Panc1 (cell line): ENCODE measurements around the gene GNAT2. TPM values are rescaled to one million over a fixed set of nuclear protein-coding genes. Genes with fewer than 3 reads are reported as not detected.

ENCODE experiments used
- ATAC-seq: fragments of 200-7000 bp; cut with Tn5 transposase; 2 replicates; pipeline ENCODE4 v1.9.1; 2020; ENCODE audit warnings: mild to moderate bottlenecking, moderate library complexity
- BruUV-seq: library from RNA; stranded (reverse); fragments of 400-500 nt; replicated peaks from 2 replicates; lab custom pipeline; 2021; lab: Mats Ljungman, UMichigan
- CTCF ChIA-PET: fragments of 300-600 bp; sonication (Branson Sonifier 250); formaldehyde crosslinking; loops from one replicate; lab custom pipeline; 2022; ENCODE audit warnings: antibody characterized with exemption; lab: Charles Lee
- POLR2A ChIA-PET: fragments of 300-600 bp; sonication (Branson Sonifier 250); formaldehyde crosslinking; loops from one replicate; lab custom pipeline; 2022; ENCODE audit warnings: antibody characterized with exemption; lab: Charles Lee
- DNase-seq: peaks from one replicate; pipeline ENCODE4 v3.0.0-alpha.2; 2010; ENCODE audit warnings: low read depth, low spot score
- H3K27ac ChIP-seq: 2 replicates; pipeline ENCODE4 v1.5.1; 2011; ENCODE audit warnings: mild to moderate bottlenecking, low read length, inconsistent platforms
- H3K27me3 ChIP-seq: fragments of 200-500 bp; sonication (Bioruptor generic); 2 replicates; pipeline ENCODE4 v1.6.0; 2014; ENCODE audit warnings: low read length, inconsistent platforms; ENCODE audit not compliant: control insufficient read depth, insufficient read depth
- H3K36me3 ChIP-seq: fragments of 200-500 bp; sonication (Bioruptor generic); 2 replicates; pipeline ENCODE4 v1.5.1; 2014; ENCODE audit warnings: inconsistent platforms, mild to moderate bottlenecking, low read length, moderate library complexity; ENCODE audit not compliant: control insufficient read depth, insufficient read depth
- H3K4me1 ChIP-seq: 2 replicates; pipeline ENCODE4 v1.5.1; 2011; ENCODE audit warnings: inconsistent platforms, mild to moderate bottlenecking, low read length, moderate library complexity; ENCODE audit not compliant: control insufficient read depth, insufficient read depth
- H3K4me3 ChIP-seq, 2 experiments: 2 replicates each; pipeline ENCODE4 v1.5.1; 2011 to 2012; ENCODE audit warnings: low read depth in 2 of 2, low read length in 2 of 2, mild to moderate bottlenecking in 2 of 2, inconsistent platforms in 1 of 2, moderate library complexity in 1 of 2
- H3K9me3 ChIP-seq: fragments of 200-500 bp; sonication (Bioruptor generic); 2 replicates; pipeline ENCODE4 v1.5.1; 2014; ENCODE audit warnings: low read depth, mild to moderate bottlenecking, inconsistent platforms, low read length, moderate library complexity; ENCODE audit not compliant: control insufficient read depth, insufficient read depth
- POLR2AphosphoS5 ChIP-seq: IDR thresholded peaks from 2 replicates; pipeline ENCODE4 v1.6.1; 2012; ENCODE audit warnings: mild to moderate bottlenecking, low read depth, low read length, moderate library complexity
- SIN3A ChIP-seq: IDR thresholded peaks from 2 replicates; pipeline ENCODE4 v1.6.1; 2012; ENCODE audit warnings: low read depth, mild to moderate bottlenecking, low read length, moderate library complexity, borderline replicate concordance; ENCODE audit not compliant: insufficient read depth
- TCF7L2 ChIP-seq: IDR thresholded peaks from 2 replicates; pipeline ENCODE4 v1.6.1; 2011; ENCODE audit warnings: mild to moderate bottlenecking, low read depth, low read length, inconsistent platforms
- in situ Hi-C: cut with HindIII; loops from 2 replicates; pipeline ENCODE4 v1.10.0; 2016; ENCODE audit warnings: low sequenced_read_pairs, low pct_unique_long_range_greater_than_20kb
- intact Hi-C: fragments of 100-400 bp; cut with micrococcal nuclease; formaldehyde crosslinking; loops from one replicate; pipeline ENCODE4 v1.10.0; 2022; ENCODE audit not compliant: unreplicated experiment
- total RNA-seq: library from RNA; stranded (reverse); gene quantifications from one replicate; pipeline ENCODE4 v1.2.1, GENCODE V29; 2021; ENCODE audit not compliant: unreplicated experiment
- TF ChIP-seq, protein P1 (sequence below): fragments of 450-650 bp; IDR thresholded peaks from 2 replicates; pipeline ENCODE4 v1.5.1; 2017; ENCODE audit warnings: mild to moderate bottlenecking
- TF ChIP-seq, protein P2 (sequence below), 2 experiments: IDR thresholded peaks; 2 replicates each; pipeline ENCODE4 v1.6.1; 2011 to 2012; ENCODE audit warnings: low read depth in 2 of 2, control low read depth in 1 of 2, low read length in 1 of 2, mild to moderate bottlenecking in 1 of 2, moderate library complexity in 1 of 2; ENCODE audit not compliant: insufficient read depth in 1 of 2

GNAT2 gene
- total RNA-seq, 1 experiment from 2014 or later: 0.44 TPM

DNA sequence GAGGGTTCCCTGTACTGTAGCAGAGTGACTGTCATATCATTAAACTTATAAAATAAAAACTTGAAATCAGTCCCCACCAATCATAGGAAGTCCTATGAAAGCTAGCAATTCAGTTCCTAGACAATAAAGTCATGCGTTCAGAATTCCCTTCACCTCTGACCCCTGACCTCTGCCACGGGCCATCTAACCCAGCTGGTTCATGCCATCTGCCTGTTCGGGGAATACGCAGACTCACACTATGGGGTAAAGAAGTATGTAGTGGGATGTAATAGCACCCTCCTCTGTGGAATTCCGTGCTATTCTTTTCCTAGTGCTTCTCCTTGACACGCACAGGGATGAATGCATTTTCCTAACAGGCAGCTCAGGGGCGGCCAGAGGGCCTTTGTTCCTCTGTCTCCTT lies 38.6 kb upstream of the GNAT2 start:
- no TSS peak for BruUV-seq
- Histone ChIP-seq H3K9me3 (no peaks in the 10 kb centered on the region), H3K4me1 (no peaks in the 10 kb centered on the region; the same call in 1 of the 2 replicates), H3K4me3 (no peak overlapping the region), H3K27ac (no peak overlapping the region), H3K36me3 (no peaks in the 10 kb centered on the region; the same call in 1 of the 2 replicates), H3K27me3 (no peaks in the 10 kb centered on the region)
- DNase-seq (no peak), ATAC-seq (no peak)
- CTCF ChIA-PET: no interaction called here
- intact Hi-C loops: no loop called here
- TF ChIP-seq, protein P1, sequence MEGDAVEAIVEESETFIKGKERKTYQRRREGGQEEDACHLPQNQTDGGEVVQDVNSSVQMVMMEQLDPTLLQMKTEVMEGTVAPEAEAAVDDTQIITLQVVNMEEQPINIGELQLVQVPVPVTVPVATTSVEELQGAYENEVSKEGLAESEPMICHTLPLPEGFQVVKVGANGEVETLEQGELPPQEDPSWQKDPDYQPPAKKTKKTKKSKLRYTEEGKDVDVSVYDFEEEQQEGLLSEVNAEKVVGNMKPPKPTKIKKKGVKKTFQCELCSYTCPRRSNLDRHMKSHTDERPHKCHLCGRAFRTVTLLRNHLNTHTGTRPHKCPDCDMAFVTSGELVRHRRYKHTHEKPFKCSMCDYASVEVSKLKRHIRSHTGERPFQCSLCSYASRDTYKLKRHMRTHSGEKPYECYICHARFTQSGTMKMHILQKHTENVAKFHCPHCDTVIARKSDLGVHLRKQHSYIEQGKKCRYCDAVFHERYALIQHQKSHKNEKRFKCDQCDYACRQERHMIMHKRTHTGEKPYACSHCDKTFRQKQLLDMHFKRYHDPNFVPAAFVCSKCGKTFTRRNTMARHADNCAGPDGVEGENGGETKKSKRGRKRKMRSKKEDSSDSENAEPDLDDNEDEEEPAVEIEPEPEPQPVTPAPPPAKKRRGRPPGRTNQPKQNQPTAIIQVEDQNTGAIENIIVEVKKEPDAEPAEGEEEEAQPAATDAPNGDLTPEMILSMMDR: no peak
- TF ChIP-seq, protein P2, sequence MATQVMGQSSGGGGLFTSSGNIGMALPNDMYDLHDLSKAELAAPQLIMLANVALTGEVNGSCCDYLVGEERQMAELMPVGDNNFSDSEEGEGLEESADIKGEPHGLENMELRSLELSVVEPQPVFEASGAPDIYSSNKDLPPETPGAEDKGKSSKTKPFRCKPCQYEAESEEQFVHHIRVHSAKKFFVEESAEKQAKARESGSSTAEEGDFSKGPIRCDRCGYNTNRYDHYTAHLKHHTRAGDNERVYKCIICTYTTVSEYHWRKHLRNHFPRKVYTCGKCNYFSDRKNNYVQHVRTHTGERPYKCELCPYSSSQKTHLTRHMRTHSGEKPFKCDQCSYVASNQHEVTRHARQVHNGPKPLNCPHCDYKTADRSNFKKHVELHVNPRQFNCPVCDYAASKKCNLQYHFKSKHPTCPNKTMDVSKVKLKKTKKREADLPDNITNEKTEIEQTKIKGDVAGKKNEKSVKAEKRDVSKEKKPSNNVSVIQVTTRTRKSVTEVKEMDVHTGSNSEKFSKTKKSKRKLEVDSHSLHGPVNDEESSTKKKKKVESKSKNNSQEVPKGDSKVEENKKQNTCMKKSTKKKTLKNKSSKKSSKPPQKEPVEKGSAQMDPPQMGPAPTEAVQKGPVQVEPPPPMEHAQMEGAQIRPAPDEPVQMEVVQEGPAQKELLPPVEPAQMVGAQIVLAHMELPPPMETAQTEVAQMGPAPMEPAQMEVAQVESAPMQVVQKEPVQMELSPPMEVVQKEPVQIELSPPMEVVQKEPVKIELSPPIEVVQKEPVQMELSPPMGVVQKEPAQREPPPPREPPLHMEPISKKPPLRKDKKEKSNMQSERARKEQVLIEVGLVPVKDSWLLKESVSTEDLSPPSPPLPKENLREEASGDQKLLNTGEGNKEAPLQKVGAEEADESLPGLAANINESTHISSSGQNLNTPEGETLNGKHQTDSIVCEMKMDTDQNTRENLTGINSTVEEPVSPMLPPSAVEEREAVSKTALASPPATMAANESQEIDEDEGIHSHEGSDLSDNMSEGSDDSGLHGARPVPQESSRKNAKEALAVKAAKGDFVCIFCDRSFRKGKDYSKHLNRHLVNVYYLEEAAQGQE (IDR thresholded peaks at IDR 0.05; ENCODE audit: insufficient read depth in 1 of 2, low read depth in 2 of 2, low read length in 1 of 2): no peak
- TF ChIP-seq SIN3A: no peak
- TF ChIP-seq POLR2AphosphoS5: no peak
- no peak for TF ChIP-seq TCF7L2
- in situ Hi-C loops: no loop called here
- POLR2A ChIA-PET: no interaction called here

DNA sequence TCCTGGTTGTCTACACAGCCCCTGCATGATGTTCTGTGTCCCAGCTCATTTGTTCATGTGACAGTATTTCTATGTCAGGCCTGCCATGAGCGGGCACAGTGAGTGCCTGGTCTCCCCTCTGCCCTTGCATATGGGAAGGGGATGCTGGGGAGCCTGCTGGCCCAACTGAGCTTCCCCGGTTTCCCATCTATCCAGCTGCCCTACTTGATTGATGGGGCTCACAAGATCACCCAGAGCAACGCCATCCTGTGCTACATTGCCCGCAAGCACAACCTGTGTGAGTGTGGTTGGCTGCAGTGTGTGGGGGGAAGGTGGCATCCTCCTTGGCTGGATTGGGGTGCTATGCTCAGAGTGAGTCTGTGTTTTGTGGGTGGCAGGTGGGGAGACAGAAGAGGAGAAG lies 38.0 kb upstream of the GNAT2 start:
- TF ChIP-seq, protein P1: no peak
- TF ChIP-seq TCF7L2 (no peak), POLR2AphosphoS5 (no peak), SIN3A (no peak)
- TF ChIP-seq, protein P2 (IDR thresholded peaks at IDR 0.05; ENCODE audit: insufficient read depth in 1 of 2, low read depth in 2 of 2, low read length in 1 of 2): no peak
- H3K27me3 ChIP-seq: no peaks in the 10 kb centered on the region
- ChIA-PET POLR2A (no interaction called here), CTCF (no interaction called here)
- no TSS peak for BruUV-seq
- H3K9me3 ChIP-seq: no peaks in the 10 kb centered on the region
- ATAC-seq: no peak
- DNase-seq: no peak
- no peak overlapping the region for H3K27ac ChIP-seq
- no peak overlapping the region for H3K4me3 ChIP-seq
- no peaks in the 10 kb centered on the region; the same call in 1 of the 2 replicates for H3K4me1 ChIP-seq
- intact Hi-C loops: no loop called here
- in situ Hi-C loops: no loop called here
- H3K36me3 ChIP-seq: no peaks in the 10 kb centered on the region
